HK-2 (cell line): ENCODE measurements around the gene UBAC2.
"Not testable (repeated sequence)": the region's sequence is repeated elsewhere in the genome, so short reads cannot be mapped to it uniquely, and the experiment has no call there.

Experiments
- DNase-seq: peaks from one replicate; pipeline ENCODE4 v3.0.0-alpha.2; 2018; ENCODE audit not compliant: unreplicated experiment

UBAC2 gene

GRCh38 chr13:99237981-99238662 is 37.5 kb downstream of the UBAC2 start:
- DNase-seq = no peak

- DNase-seq = no peak
These were observed 45.4 kb downstream of the UBAC2 start for GRCh38 chr13:99246100-99246499.

GRCh38 chr13:99249178-99249577 is 48.5 kb downstream of the UBAC2 start:
- not testable (repeated sequence) for DNase-seq

GRCh38 chr13:99249606-99250005 is 49.0 kb downstream of the UBAC2 start:
- not testable (repeated sequence) for DNase-seq

- DNase-seq = no peak
These were observed 50.5 kb downstream of the UBAC2 start for GRCh38 chr13:99250982-99251825.

- no peak for DNase-seq
These were observed 51.3 kb downstream of the UBAC2 start for GRCh38 chr13:99251921-99252320.

- no peak for DNase-seq
These were observed 54.2 kb downstream of the UBAC2 start for GRCh38 chr13:99254830-99255229.

GRCh38 chr13:99255271-99255670 is 54.6 kb downstream of the UBAC2 start:
- DNase-seq = no peak

GRCh38 chr13:99256283-99256682 is 55.6 kb downstream of the UBAC2 start:
- DNase-seq = no peak

GRCh38 chr13:99256709-99257108 is 56.1 kb downstream of the UBAC2 start:
- no peak for DNase-seq

GRCh38 chr13:99257291-99257690 is 56.6 kb downstream of the UBAC2 start:
- no peak for DNase-seq

- DNase-seq = no peak
These were observed 57.7 kb downstream of the UBAC2 start, which contains the start of gene GPR18 for GRCh38 chr13:99258210-99258860. TSS of gene GPR18 (minus strand) at chr13:99258379. CDS start at chr13:99255872, 2,507 bp downstream.

GRCh38 chr13:99258946-99259345 is 58.3 kb downstream of the UBAC2 start:
- DNase-seq = no peak

- DNase-seq = no peak
These were observed 59.6 kb downstream of the UBAC2 start for GRCh38 chr13:99260216-99260615.

GRCh38 chr13:99261059-99261458 is 60.4 kb downstream of the UBAC2 start:
- DNase-seq = no peak

GRCh38 chr13:99263126-99263785 is 62.6 kb downstream of the UBAC2 start:
- DNase-seq = no peak

- no peak for DNase-seq
These were observed 63.4 kb downstream of the UBAC2 start for GRCh38 chr13:99264051-99264450.

- DNase-seq = no peak
These were observed 64.6 kb downstream of the UBAC2 start for GRCh38 chr13:99265162-99265800.

GRCh38 chr13:99265821-99266426 is 65.3 kb downstream of the UBAC2 start:
- no peak for DNase-seq

- no peak for DNase-seq
These were observed 66.2 kb downstream of the UBAC2 start for GRCh38 chr13:99266827-99267226.

GRCh38 chr13:99267927-99268326 is 67.3 kb downstream of the UBAC2 start:
- no peak for DNase-seq
